ENCODE data around the gene BSX. TPM values are rescaled to one million over a fixed set of nuclear protein-coding genes. Genes with fewer than 3 reads are reported as not detected.

The BSX gene
- not detected for total RNA-seq

- DNase-seq (ENCODE audit: low spot score) (no peak), ATAC-seq (ENCODE audit: low FRiP score) (no peak)
- no peak for TF ChIP-seq CTCF (IDR thresholded peaks at IDR 0.05)
Measured at GRCh38 chr11:122981388-122982264, at the start of gene BSX. Gene BSX (minus strand): TSS chr11:122981834. CDS start chr11:122981671, 163 bp downstream.

DNA sequence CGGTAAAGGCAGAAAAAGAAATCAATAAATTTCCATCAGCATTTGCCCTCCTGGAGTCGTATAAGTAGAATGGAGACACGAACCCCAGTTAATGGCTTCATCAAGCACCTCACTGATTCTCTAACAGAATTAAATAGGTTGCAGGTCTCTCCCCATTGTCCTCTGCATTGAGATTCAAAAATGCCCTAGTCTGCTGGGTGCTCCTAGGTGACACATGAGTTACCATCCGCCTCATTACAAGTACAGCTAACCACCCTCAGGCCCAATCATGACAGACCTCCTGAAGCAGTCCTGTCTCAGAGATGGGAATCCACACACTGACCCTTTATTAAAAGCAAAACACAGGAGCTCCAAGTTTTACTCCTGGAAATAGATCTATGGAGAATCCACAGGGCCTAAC lies 48.9 kb upstream of the BSX start:
- DNase-seq (ENCODE audit: low spot score) (no peak), ATAC-seq (ENCODE audit: low FRiP score) (no peak)
- TF ChIP-seq CTCF (IDR thresholded peaks at IDR 0.05), result no peak

DNA sequence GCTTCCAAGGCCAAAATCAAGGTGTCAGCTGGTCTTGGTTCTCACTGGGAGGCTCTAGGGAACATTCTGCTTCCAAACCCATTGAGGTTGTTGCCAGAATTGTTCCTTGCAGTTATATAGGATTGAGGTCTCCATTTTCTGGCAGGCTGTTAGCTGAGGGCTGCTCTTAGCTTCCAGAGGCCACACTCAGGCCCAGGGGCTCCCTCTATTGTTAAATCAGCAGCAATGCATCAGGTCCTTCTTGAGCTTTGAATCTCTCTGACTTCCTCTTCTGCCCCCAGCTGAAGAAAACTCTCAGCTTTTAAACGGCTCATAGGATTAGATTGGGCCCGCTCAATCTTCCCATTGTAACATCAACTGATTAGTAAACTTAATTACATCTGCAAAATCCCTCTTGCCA lies 39.3 kb upstream of the BSX start:
- DNase-seq (ENCODE audit: low spot score) (no peak), ATAC-seq (ENCODE audit: low FRiP score) (no peak)
- TF ChIP-seq CTCF (IDR thresholded peaks at IDR 0.05), result no peak

GRCh38 chr11:123018702-123019101 lies 37.1 kb upstream of the BSX start:
- no peak for ATAC-seq (ENCODE audit: low FRiP score)
- no peak for DNase-seq (ENCODE audit: low spot score)
- TF ChIP-seq CTCF (IDR thresholded peaks at IDR 0.05), result no peak

DNA sequence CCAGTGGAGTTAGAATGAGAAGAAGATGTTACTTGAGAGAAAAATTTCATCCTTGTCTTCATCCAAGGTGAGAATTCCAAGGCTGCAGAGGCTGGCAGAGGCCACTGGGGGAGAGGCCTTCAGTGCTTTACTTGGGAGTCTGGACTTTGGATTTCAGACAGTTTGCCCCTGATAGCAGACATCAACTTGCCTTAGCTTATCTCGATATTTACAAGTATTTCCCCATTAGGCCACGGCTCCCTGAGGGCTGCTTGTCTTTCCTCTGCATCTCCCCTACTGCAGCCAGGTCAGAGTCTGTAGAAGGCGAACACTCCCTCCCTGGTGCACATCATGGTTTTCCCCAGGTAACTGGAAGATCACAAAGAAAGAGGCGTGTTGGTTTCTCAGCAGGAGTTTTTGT lies 29.9 kb upstream of the BSX start:
- TF ChIP-seq CTCF (IDR thresholded peaks at IDR 0.05), result no peak
- ATAC-seq (ENCODE audit: low FRiP score) (no peak), DNase-seq (ENCODE audit: low spot score) (no peak)

DNA sequence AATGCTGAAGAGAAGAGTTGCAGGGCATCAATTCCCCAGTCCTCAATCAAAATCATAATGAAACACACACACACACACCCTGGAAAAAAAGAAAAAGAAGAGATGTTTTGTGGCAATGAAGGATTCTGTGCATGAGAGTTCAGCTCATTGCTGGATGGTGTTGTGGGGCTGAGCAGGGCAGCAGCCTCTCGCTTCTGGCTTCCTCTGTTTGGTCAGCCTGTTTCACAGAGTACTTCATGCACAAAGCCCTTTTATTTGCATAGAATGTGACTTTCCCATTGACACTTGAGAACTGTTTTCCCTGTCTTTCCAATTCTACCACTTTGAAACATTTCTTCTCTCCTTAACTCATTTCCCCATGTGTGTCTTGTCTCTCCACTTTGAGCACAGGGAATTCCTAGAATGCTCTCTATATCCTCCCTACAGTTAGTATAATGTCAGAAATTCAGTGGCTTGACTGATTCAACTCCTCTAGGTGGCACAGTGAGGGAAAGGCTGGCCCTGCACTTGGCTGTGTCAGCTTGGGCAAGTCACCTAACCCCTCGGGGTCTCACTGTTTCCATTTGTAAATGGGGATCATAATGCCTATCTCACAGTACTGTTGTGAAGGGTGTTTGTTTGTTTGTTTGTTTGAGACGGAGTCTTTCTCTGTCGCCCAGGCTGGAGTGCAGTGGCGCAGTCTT lies 25.4 kb upstream of the BSX start:
- ATAC-seq (ENCODE audit: low FRiP score) (no peak), DNase-seq (ENCODE audit: low spot score) (no peak)
- no peak for TF ChIP-seq CTCF (IDR thresholded peaks at IDR 0.05)

Measured in omental fat pad (tissue), 4 donors.